ENCODE data around the gene MARCHF6.
A peak's percentile ranks its signal among the peaks of the same experiment; 100 is the strongest.

DNA sequence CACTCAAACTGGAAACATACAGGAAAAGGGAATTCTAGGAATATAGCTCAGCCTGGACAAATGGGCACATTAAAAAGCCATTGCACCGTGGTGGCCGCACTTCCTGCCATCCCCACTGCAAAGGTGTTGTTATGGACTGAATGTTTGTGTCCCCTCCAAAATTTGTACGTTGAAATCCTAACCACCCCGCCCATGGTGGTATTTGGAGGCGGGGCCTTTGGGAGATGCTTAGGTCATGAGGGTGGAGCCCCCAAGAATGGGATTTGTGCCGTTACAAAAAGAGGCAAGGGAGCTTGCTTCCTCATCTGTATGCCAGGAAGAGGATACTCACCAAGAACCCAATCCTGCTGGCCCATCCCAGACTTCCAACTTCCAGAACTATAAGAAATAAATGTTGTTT is 44.7 kb upstream of the MARCHF6 start:
- 0 out of 4 replicates have a peak, but pooled peaks of 1 of the 2 experiments have one; percentile 12 for TF ChIP-seq MAZ (CRISPR knock-in tag; conservative IDR thresholded peaks at IDR 0.05 in 1 of 2, IDR thresholded peaks at IDR 0.05 in 1 of 2)
- TF ChIP-seq CHD1 (IDR thresholded peaks at IDR 0.05; ENCODE audit: low read length) = no peak
- TF ChIP-seq RFX5 (IDR thresholded peaks at IDR 0.05; ENCODE audit: low read depth, low read length) = no peak
